Measurements from ENCODE around the gene IL4I1.
"Not testable (repeated sequence)": the region's sequence is repeated elsewhere in the genome, so short reads cannot be mapped to it uniquely, and the experiment has no call there.

The IL4I1 gene, protein sequence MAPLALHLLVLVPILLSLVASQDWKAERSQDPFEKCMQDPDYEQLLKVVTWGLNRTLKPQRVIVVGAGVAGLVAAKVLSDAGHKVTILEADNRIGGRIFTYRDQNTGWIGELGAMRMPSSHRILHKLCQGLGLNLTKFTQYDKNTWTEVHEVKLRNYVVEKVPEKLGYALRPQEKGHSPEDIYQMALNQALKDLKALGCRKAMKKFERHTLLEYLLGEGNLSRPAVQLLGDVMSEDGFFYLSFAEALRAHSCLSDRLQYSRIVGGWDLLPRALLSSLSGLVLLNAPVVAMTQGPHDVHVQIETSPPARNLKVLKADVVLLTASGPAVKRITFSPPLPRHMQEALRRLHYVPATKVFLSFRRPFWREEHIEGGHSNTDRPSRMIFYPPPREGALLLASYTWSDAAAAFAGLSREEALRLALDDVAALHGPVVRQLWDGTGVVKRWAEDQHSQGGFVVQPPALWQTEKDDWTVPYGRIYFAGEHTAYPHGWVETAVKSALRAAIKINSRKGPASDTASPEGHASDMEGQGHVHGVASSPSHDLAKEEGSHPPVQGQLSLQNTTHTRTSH

DNA sequence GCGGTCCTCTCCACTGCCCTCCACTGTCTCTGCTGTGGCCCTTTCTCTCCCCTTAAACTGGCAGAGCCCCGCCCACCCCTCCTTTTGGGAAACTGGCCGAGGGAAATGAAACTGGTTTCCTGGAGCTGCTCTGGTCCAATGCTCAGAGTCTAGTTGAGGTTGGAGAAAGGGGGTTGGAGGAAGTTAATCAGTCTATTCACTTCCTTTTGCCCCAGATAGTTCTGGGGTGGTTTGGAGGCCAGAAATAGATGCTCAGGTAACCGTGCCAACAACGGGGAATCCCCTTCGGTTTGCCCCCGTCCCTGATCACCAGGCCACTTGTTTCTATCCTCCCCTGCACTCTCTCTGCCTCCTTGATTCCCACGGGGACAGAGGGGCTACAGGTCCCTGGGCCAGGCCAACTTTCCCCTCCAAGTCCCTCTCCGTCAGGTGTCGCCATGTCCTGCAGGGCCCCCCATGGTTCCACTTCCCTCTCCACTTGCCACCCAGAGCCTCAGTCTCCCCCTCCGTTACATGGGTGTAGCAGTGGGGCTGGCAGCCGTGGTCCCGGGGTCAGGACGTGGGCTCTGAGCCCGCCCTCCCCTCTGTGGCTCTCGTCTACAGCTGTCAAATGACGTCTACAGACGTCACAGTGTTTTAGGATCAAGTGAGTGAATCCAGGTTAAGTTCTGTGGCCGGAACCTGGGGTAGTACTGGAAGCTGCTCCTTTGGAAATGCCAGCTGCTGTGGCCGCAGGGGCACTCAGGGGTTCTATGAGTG is at the start of gene IL4I1:
IL4I1 (minus strand) TSS at position 25 of the 759 bp plus-strand sequence. CDS start 727 bp downstream, outside the sequence.
- DNase-seq: peak; percentile 74
- H3K36me3 Mint-ChIP-seq (ENCODE audit: low read depth): peaks cover 3% of the 10 kb centered on the region

GRCh38 chr19:49946415-49946814 is 49.7 kb upstream of the IL4I1 start:
- ATAC-seq (no peak), DNase-seq (no peak)
- peaks cover 18% of the 10 kb centered on the region for H3K27me3 Mint-ChIP-seq
- H3K36me3 Mint-ChIP-seq (ENCODE audit: low read depth): no peaks in the 10 kb centered on the region
- no peak overlapping the region for H3K27ac Mint-ChIP-seq
- H3K4me3 Mint-ChIP-seq: no peak overlapping the region
- H3K4me1 Mint-ChIP-seq: peaks cover 8% of the 10 kb centered on the region
- H3K9me3 Mint-ChIP-seq: no peaks in the 10 kb centered on the region

More for the DNA sequence above, at the start of gene IL4I1:
- Mint-ChIP-seq H3K4me1 (peaks cover 69% of the 10 kb centered on the region), H3K27ac (peak within 1 kb of the TSS; percentile 93), H3K9me3 (no peaks in the 10 kb centered on the region), H3K4me3 (peak within 1 kb of the TSS; percentile 80), H3K27me3 (no peaks in the 10 kb centered on the region)
- peak; percentile 71 for ATAC-seq

- H3K36me3 Mint-ChIP-seq (ENCODE audit: low read depth); H3K4me3 Mint-ChIP-seq: not testable (repeated sequence)
Observed at GRCh38 chr19:49944567-49944966, 47.9 kb upstream of the IL4I1 start.

DNA sequence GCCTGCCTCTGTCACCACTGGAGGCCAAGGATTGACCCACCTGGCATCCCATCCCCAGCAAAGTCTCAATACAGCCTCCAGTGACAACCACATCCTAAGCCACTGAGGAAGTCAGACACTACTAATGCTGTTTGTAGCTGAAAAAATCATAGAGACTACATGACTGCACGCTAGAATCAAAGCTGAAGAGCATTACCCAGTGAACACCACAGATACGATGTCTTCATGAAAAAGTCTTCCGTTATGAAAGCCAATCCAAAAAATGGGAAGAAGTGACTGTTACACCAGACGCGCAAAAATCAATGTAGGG is 43.8 kb upstream of the IL4I1 start:
- ATAC-seq: no peak
- peaks cover 10% of the 10 kb centered on the region for H3K27me3 Mint-ChIP-seq
- H3K4me3 Mint-ChIP-seq: no peak overlapping the region

More at GRCh38 chr19:49944567-49944966, 47.9 kb upstream of the IL4I1 start:
- not testable (repeated sequence) for H3K27ac Mint-ChIP-seq, H3K4me1 Mint-ChIP-seq, DNase-seq, H3K9me3 Mint-ChIP-seq
- peak; percentile 78 for ATAC-seq
- peaks cover 18% of the 10 kb centered on the region for H3K27me3 Mint-ChIP-seq

GRCh38 chr19:49939721-49940481 is 43.2 kb upstream of the IL4I1 start:
- no peak overlapping the region for H3K27ac Mint-ChIP-seq
- DNase-seq: no peak
- ATAC-seq: no peak
- no peaks in the 10 kb centered on the region for H3K36me3 Mint-ChIP-seq (ENCODE audit: low read depth)
- peaks cover 10% of the 10 kb centered on the region for H3K27me3 Mint-ChIP-seq
- H3K4me3 Mint-ChIP-seq: no peak overlapping the region
- peaks cover 10% of the 10 kb centered on the region for H3K4me1 Mint-ChIP-seq
- H3K9me3 Mint-ChIP-seq: no peaks in the 10 kb centered on the region

More for the DNA sequence above, 43.8 kb upstream of the IL4I1 start:
- peaks cover 10% of the 10 kb centered on the region for H3K4me1 Mint-ChIP-seq
- H3K9me3 Mint-ChIP-seq: no peaks in the 10 kb centered on the region
- H3K27ac Mint-ChIP-seq: no peak overlapping the region
- H3K36me3 Mint-ChIP-seq (ENCODE audit: low read depth): no peaks in the 10 kb centered on the region
- no peak for DNase-seq

GRCh38 chr19:49938662-49939061 is 42.0 kb upstream of the IL4I1 start:
- no peak for ATAC-seq
- Mint-ChIP-seq H3K4me3 (no peak overlapping the region), H3K27ac (no peak overlapping the region), H3K9me3 (no peaks in the 10 kb centered on the region), H3K4me1 (peaks cover 7% of the 10 kb centered on the region), H3K27me3 (peaks cover 7% of the 10 kb centered on the region), H3K36me3 (ENCODE audit: low read depth) (no peaks in the 10 kb centered on the region)
- no peak for DNase-seq

GRCh38 chr19:49937750-49938381 is 41.2 kb upstream of the IL4I1 start:
- Mint-ChIP-seq H3K4me1 (peaks cover 12% of the 10 kb centered on the region), H3K9me3 (no peaks in the 10 kb centered on the region), H3K27me3 (peaks cover 2% of the 10 kb centered on the region), H3K36me3 (ENCODE audit: low read depth) (peaks cover 4% of the 10 kb centered on the region), H3K4me3 (no peak overlapping the region), H3K27ac (no peak overlapping the region)
- peak; percentile 80 for ATAC-seq
- peak; percentile 88 for DNase-seq

GRCh38 chr19:49936549-49936948 is 39.9 kb upstream of the IL4I1 start:
- no peaks in the 10 kb centered on the region for H3K9me3 Mint-ChIP-seq
- peaks cover 22% of the 10 kb centered on the region for H3K4me1 Mint-ChIP-seq
- ATAC-seq (no peak), DNase-seq (no peak)
- H3K36me3 Mint-ChIP-seq (ENCODE audit: low read depth): peaks cover 12% of the 10 kb centered on the region
- H3K27me3 Mint-ChIP-seq: no peaks in the 10 kb centered on the region
- no peak overlapping the region for H3K27ac Mint-ChIP-seq
- H3K4me3 Mint-ChIP-seq: no peak overlapping the region

DNA sequence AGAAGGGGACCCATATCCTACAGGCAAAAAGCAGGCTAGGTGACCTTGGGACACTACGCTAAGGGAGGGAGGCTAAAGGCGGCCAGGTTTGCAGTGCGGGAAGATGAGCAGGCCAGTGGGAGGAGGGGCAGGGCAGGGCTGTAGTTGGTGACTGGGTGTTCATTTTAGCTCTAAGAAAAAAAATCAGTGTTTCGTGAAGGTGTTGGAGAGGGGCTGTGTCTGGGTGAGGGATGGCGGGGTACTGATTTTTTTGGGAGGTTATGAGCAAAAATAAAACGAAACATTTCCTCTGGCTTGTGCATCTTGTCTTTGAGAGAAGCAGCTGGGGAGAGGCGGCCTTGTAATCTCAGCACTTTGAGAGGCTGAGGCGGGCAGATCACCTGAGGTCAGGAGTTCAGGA is 37.0 kb upstream of the IL4I1 start:
- H3K4me1 Mint-ChIP-seq: peaks cover 47% of the 10 kb centered on the region
- DNase-seq (no peak), ATAC-seq (no peak)
- H3K9me3 Mint-ChIP-seq: peaks cover 4% of the 10 kb centered on the region
- peaks cover 9% of the 10 kb centered on the region for H3K27me3 Mint-ChIP-seq
- H3K4me3 Mint-ChIP-seq: no peak overlapping the region
- H3K27ac Mint-ChIP-seq: no peak overlapping the region
- peaks cover 29% of the 10 kb centered on the region for H3K36me3 Mint-ChIP-seq (ENCODE audit: low read depth)

- ATAC-seq (no peak), DNase-seq (peak; percentile 46)
- H3K9me3 Mint-ChIP-seq: peaks cover 4% of the 10 kb centered on the region
- H3K27ac Mint-ChIP-seq: no peak overlapping the region
- peaks cover 35% of the 10 kb centered on the region for H3K36me3 Mint-ChIP-seq (ENCODE audit: low read depth)
- no peak overlapping the region for H3K4me3 Mint-ChIP-seq
- peaks cover 54% of the 10 kb centered on the region for H3K4me1 Mint-ChIP-seq
- peaks cover 10% of the 10 kb centered on the region for H3K27me3 Mint-ChIP-seq
Observed at GRCh38 chr19:49932731-49933131, 36.0 kb upstream of the IL4I1 start.

GRCh38 chr19:49932041-49932451 is 35.4 kb upstream of the IL4I1 start:
- Mint-ChIP-seq H3K27me3 (peaks cover 10% of the 10 kb centered on the region), H3K4me3 (peak overlapping the region; percentile 23), H3K9me3 (peaks cover 4% of the 10 kb centered on the region), H3K27ac (no peak overlapping the region), H3K4me1 (peaks cover 59% of the 10 kb centered on the region), H3K36me3 (ENCODE audit: low read depth) (peaks cover 42% of the 10 kb centered on the region)
- ATAC-seq (no peak), DNase-seq (no peak)

DNA sequence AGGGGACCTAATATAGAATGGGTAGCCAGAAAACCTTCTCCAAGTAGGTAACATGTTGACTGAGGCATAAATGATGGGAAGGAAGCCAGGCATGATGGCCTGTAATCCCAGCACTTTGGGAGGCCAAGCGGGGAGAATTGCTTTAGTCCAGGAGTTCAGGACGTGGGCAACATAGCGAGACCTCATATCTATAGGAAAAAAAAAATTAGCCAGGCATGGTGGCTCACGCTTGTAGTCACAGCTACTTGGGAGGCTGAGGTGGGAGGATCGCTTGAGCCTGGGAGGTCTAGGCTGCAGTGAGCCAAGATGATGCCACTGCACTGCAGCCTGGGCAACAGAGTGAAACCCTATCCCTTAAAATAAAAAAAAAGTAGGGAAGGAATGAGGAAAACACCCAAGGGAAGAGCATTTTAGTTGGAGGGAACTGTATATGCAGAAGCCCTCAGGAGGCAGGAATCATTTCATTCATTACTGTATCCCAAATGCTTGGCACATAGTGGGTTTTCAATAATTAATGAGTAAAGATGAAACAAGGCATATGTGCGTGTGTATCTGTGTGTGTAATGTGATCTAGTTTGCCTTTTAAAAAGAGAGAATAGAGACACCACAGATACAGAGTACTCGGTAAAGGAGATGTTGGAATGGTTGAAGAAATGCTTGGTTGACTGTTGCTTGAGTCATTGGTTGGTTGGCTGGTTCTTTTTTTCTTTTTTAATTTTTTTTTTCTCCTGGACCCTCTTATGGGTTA is 34.8 kb upstream of the IL4I1 start:
- peak overlapping the region; percentile 52 for H3K27ac Mint-ChIP-seq
- peaks cover 64% of the 10 kb centered on the region for H3K4me1 Mint-ChIP-seq
- H3K4me3 Mint-ChIP-seq: peak overlapping the region; percentile 23
- DNase-seq (no peak), ATAC-seq (no peak)
- H3K36me3 Mint-ChIP-seq (ENCODE audit: low read depth): peaks cover 47% of the 10 kb centered on the region
- H3K27me3 Mint-ChIP-seq: peaks cover 10% of the 10 kb centered on the region
- H3K9me3 Mint-ChIP-seq: peaks cover 4% of the 10 kb centered on the region

DNA sequence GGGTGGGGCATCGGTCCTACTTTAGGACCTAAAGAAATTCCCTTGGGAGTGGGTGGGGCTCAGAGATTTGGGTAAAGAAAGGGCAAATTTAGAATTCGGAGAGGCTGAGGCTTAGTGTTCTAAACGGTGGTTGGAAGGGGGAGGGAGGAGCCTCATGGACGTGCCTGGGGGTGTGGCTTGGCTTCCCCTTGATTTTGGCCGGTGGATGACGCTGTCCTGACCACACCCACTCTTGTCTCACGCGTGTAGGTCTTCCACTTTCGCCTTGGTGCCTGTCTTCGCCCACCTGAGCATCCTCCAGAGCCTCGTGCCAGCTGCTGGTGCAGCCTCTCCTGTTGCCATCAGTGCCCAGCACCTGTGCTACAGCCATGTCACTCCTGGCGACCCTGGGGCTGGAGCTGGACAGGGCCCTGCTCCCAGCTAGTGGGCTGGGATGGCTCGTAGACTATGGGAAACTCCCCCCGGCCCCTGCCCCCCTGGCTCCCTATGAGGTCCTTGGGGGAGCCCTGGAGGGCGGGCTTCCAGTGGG is 33.9 kb upstream of the IL4I1 start:
- DNase-seq: no peak

More for the DNA sequence above, 33.9 kb upstream of the IL4I1 start:
- Mint-ChIP-seq H3K27ac (no peak overlapping the region), H3K27me3 (peaks cover 10% of the 10 kb centered on the region), H3K4me1 (peaks cover 69% of the 10 kb centered on the region), H3K4me3 (peak overlapping the region; percentile 99), H3K9me3 (peaks cover 4% of the 10 kb centered on the region), H3K36me3 (ENCODE audit: low read depth) (peaks cover 52% of the 10 kb centered on the region)
- ATAC-seq: no peak
